ENCODE results near the gene ADAMTSL3. TPM values are rescaled to one million over a fixed set of nuclear protein-coding genes. Genes with fewer than 3 reads are reported as not detected.

ADAMTSL3 gene
- polyA plus RNA-seq, 1 experiment: not detected

- ChIA-PET POLR2A (no interaction called here), CTCF (no interaction called here)
- DNase-seq (ENCODE audit: low read depth): no peak
- Histone ChIP-seq H3K4me3 (ENCODE audit: low read depth, low read length) (no peak overlapping the region), H3K36me3 (ENCODE audit: control insufficient read depth, insufficient read depth, low read length) (no peaks in the 10 kb centered on the region), H3K27me3 (ENCODE audit: control insufficient read depth, insufficient read depth, low read length) (no peaks in the 10 kb centered on the region)
- TF ChIP-seq, protein P1, sequence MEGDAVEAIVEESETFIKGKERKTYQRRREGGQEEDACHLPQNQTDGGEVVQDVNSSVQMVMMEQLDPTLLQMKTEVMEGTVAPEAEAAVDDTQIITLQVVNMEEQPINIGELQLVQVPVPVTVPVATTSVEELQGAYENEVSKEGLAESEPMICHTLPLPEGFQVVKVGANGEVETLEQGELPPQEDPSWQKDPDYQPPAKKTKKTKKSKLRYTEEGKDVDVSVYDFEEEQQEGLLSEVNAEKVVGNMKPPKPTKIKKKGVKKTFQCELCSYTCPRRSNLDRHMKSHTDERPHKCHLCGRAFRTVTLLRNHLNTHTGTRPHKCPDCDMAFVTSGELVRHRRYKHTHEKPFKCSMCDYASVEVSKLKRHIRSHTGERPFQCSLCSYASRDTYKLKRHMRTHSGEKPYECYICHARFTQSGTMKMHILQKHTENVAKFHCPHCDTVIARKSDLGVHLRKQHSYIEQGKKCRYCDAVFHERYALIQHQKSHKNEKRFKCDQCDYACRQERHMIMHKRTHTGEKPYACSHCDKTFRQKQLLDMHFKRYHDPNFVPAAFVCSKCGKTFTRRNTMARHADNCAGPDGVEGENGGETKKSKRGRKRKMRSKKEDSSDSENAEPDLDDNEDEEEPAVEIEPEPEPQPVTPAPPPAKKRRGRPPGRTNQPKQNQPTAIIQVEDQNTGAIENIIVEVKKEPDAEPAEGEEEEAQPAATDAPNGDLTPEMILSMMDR (IDR thresholded peaks at IDR 0.05; ENCODE audit: insufficient read depth, low read depth, low read length): no peak
These were observed 69.3 kb downstream of the ADAMTSL3 start for GRCh38 chr15:83723216-83723615.

DNA sequence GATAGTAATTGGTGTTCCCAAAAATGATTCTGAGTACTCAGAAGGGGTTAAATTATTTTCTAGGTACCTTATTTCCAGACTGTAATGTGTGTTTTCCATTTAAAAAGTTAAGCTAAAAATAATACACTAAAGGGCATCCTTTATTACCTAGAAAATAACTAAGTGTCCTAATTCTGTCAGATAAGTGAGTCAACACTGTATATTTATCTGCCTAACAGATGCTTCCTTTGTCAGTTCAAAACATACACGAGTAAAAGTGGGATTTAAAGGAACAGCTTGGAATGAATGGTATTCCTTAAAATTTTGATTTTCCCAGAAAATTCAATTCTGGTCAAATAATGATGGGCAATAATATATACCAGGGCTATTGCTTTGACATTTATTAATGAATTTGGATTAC lies 78.3 kb downstream of the ADAMTSL3 start:
- CTCF ChIA-PET: no interaction called here
- no peaks in the 10 kb centered on the region for H3K36me3 ChIP-seq (ENCODE audit: control insufficient read depth, insufficient read depth, low read length)
- no peak for DNase-seq (ENCODE audit: low read depth)
- POLR2A ChIA-PET: no interaction called here
- no peaks in the 10 kb centered on the region for H3K27me3 ChIP-seq (ENCODE audit: control insufficient read depth, insufficient read depth, low read length)
- H3K4me3 ChIP-seq (ENCODE audit: low read depth, low read length): no peak overlapping the region
- TF ChIP-seq, protein P1 (IDR thresholded peaks at IDR 0.05; ENCODE audit: insufficient read depth, low read depth, low read length): no peak

- no peak overlapping the region for H3K4me3 ChIP-seq (ENCODE audit: low read depth, low read length)
- TF ChIP-seq, protein P1 (IDR thresholded peaks at IDR 0.05; ENCODE audit: insufficient read depth, low read depth, low read length): no peak
- no peak for DNase-seq (ENCODE audit: low read depth)
- no peaks in the 10 kb centered on the region for H3K27me3 ChIP-seq (ENCODE audit: control insufficient read depth, insufficient read depth, low read length)
- POLR2A ChIA-PET: no interaction called here
- CTCF ChIA-PET: no interaction called here
- H3K36me3 ChIP-seq (ENCODE audit: control insufficient read depth, insufficient read depth, low read length): no peaks in the 10 kb centered on the region
These were observed 78.8 kb downstream of the ADAMTSL3 start for GRCh38 chr15:83732770-83733169.

GRCh38 chr15:83733206-83733605 lies 79.3 kb downstream of the ADAMTSL3 start:
- POLR2A ChIA-PET: no interaction called here
- no peaks in the 10 kb centered on the region for H3K27me3 ChIP-seq (ENCODE audit: control insufficient read depth, insufficient read depth, low read length)
- TF ChIP-seq, protein P1 (IDR thresholded peaks at IDR 0.05; ENCODE audit: insufficient read depth, low read depth, low read length): no peak
- no peaks in the 10 kb centered on the region for H3K36me3 ChIP-seq (ENCODE audit: control insufficient read depth, insufficient read depth, low read length)
- H3K4me3 ChIP-seq (ENCODE audit: low read depth, low read length): no peak overlapping the region
- CTCF ChIA-PET: no interaction called here
- DNase-seq (ENCODE audit: low read depth): no peak

DNA sequence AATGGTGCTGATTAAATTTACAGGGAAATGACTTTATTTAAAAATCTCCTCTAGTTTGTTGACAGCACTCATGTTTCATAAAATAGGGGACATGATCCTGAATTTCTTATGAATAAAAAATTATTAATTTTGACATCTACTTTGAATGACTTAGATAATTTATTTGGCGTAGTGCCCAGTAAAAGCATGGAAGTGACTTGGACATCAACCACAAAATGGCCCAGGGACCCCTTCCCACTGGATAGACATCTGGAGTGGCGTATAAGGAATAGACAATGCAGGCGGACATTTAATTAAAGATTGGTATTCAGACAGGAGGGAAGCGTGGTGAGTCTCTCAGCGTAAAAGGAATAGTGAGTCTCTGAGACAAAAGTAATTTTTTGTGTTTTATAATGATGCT lies 79.8 kb downstream of the ADAMTSL3 start:
- Histone ChIP-seq H3K4me3 (ENCODE audit: low read depth, low read length) (no peak overlapping the region), H3K27me3 (ENCODE audit: control insufficient read depth, insufficient read depth, low read length) (no peaks in the 10 kb centered on the region), H3K36me3 (ENCODE audit: control insufficient read depth, insufficient read depth, low read length) (no peaks in the 10 kb centered on the region)
- ChIA-PET POLR2A (no interaction called here), CTCF (no interaction called here)
- TF ChIP-seq, protein P1 (IDR thresholded peaks at IDR 0.05; ENCODE audit: insufficient read depth, low read depth, low read length): no peak
- no peak for DNase-seq (ENCODE audit: low read depth)

Data from BJ (cell line).